ENCODE results near the gene ITK.

Gene ITK

DNA sequence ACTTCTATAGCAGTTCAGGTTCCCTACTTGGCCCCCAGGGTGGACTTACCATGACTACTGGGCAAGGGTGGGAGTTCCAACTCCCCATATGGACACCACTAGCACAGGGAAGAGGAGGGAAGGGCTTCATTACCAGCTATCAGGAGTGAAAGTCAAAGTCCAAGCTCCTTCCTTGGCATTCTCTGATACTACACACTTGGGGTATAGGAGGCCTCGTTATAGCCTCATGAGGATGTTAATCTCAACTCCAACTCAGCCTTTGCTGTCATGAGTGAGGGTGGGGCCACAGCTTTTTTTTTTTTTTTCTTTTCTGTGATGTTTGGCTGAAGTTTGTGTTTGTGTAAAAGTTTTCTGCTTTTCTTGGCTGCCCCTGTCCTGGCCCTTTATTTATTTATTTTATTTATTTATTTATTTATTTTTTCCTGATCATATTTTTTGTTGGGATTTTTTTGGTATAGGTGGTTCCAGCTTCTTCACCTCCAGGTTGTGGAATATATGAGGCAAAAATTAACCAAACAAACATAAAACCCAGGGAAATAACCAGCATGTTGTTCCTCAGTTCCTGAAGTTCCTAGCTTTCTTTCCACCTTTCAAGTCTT lies 23.2 kb upstream of the ITK start:
- no peaks in the 10 kb centered on the region for H3K4me1 ChIP-seq (ENCODE audit: control insufficient read depth in 5 of 5, insufficient read depth in 5 of 5, low read length in 5 of 5)
- H3K36me3 ChIP-seq (ENCODE audit: control insufficient read depth in 5 of 5, insufficient read depth in 5 of 5, low read length in 5 of 5): no peaks in the 10 kb centered on the region
- H3K9me3 ChIP-seq (ENCODE audit: control insufficient read depth in 5 of 5, low read length in 5 of 5): no peaks in the 10 kb centered on the region
- no peak overlapping the region for H3K9ac ChIP-seq (ENCODE audit: low read length in 5 of 5)
- H3K27ac ChIP-seq (ENCODE audit: low read depth, low read length): no peak overlapping the region
- H3K27me3 ChIP-seq (ENCODE audit: control insufficient read depth in 5 of 5, insufficient read depth in 4 of 5, low read length in 5 of 5): peaks cover 0 to 3% (median 0%) of the 10 kb centered on the region in 5 donors
- H3K4me3 ChIP-seq (ENCODE audit: low read depth in 1 of 5, low read length in 5 of 5): no peak overlapping the region

DNA sequence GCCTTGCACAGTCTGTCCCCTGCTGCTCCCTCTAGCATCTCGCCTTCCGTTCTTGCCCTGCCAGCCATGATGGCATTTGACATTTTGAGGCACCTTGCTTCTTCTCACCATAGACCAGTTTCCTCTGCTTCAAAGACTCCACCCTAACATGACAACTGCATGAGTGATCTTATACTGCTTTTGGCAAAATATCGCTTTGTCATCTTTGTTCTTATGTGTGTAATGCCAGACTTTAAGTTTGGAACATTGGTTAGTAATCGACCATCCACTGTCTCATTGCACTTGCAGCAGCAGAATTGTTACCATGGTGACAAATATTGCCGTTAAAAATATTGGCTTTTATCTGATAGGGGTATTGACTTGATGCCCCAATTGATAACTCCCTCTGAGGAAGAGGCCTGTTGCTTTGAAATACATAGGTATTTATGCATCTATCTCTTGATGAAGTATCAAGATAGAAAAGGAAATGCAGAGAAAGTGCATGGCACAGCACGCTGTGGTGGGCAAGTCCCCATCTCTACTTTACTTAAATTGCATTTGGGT lies 21.4 kb upstream of the ITK start:
- Histone ChIP-seq H3K4me3 (ENCODE audit: low read depth in 1 of 5, low read length in 5 of 5) (no peak overlapping the region), H3K27me3 (ENCODE audit: control insufficient read depth in 5 of 5, insufficient read depth in 4 of 5, low read length in 5 of 5) (peaks cover 0 to 3% (median 0%) of the 10 kb centered on the region in 5 donors), H3K4me1 (ENCODE audit: control insufficient read depth in 5 of 5, insufficient read depth in 5 of 5, low read length in 5 of 5) (no peaks in the 10 kb centered on the region), H3K9ac (ENCODE audit: low read length in 5 of 5) (no peak overlapping the region), H3K9me3 (ENCODE audit: control insufficient read depth in 5 of 5, low read length in 5 of 5) (no peaks in the 10 kb centered on the region), H3K36me3 (ENCODE audit: control insufficient read depth in 5 of 5, insufficient read depth in 5 of 5, low read length in 5 of 5) (no peaks in the 10 kb centered on the region), H3K27ac (ENCODE audit: low read depth, low read length) (no peak overlapping the region)

- no peaks in the 10 kb centered on the region for H3K9me3 ChIP-seq (ENCODE audit: control insufficient read depth in 5 of 5, low read length in 5 of 5)
- no peak overlapping the region for H3K4me3 ChIP-seq (ENCODE audit: low read depth in 1 of 5, low read length in 5 of 5)
- peaks cover 0 to 4% (median 0%) of the 10 kb centered on the region in 5 donors for H3K27me3 ChIP-seq (ENCODE audit: control insufficient read depth in 5 of 5, insufficient read depth in 4 of 5, low read length in 5 of 5)
- no peak overlapping the region for H3K9ac ChIP-seq (ENCODE audit: low read length in 5 of 5)
- no peak overlapping the region for H3K27ac ChIP-seq (ENCODE audit: low read depth, low read length)
- no peaks in the 10 kb centered on the region for H3K36me3 ChIP-seq (ENCODE audit: control insufficient read depth in 5 of 5, insufficient read depth in 5 of 5, low read length in 5 of 5)
- no peaks in the 10 kb centered on the region for H3K4me1 ChIP-seq (ENCODE audit: control insufficient read depth in 5 of 5, insufficient read depth in 5 of 5, low read length in 5 of 5)
These were observed 20.6 kb upstream of the ITK start for GRCh38 chr5:157160001-157160400.

GRCh38 chr5:157161996-157162395 lies 18.6 kb upstream of the ITK start:
- no peaks in the 10 kb centered on the region for H3K36me3 ChIP-seq (ENCODE audit: control insufficient read depth in 5 of 5, insufficient read depth in 5 of 5, low read length in 5 of 5)
- no peak overlapping the region for H3K9ac ChIP-seq (ENCODE audit: low read length in 5 of 5)
- peaks cover 0 to 7% (median 0%) of the 10 kb centered on the region in 5 donors for H3K27me3 ChIP-seq (ENCODE audit: control insufficient read depth in 5 of 5, insufficient read depth in 4 of 5, low read length in 5 of 5)
- no peak overlapping the region for H3K27ac ChIP-seq (ENCODE audit: low read depth, low read length)
- H3K4me3 ChIP-seq (ENCODE audit: low read depth in 1 of 5, low read length in 5 of 5): no peak overlapping the region
- no peaks in the 10 kb centered on the region for H3K4me1 ChIP-seq (ENCODE audit: control insufficient read depth in 5 of 5, insufficient read depth in 5 of 5, low read length in 5 of 5)
- no peaks in the 10 kb centered on the region for H3K9me3 ChIP-seq (ENCODE audit: control insufficient read depth in 5 of 5, low read length in 5 of 5)

GRCh38 chr5:157162919-157163510 lies 17.6 kb upstream of the ITK start:
- Histone ChIP-seq H3K27me3 (ENCODE audit: control insufficient read depth in 5 of 5, insufficient read depth in 4 of 5, low read length in 5 of 5) (peaks cover 0 to 7% (median 0%) of the 10 kb centered on the region in 5 donors), H3K36me3 (ENCODE audit: control insufficient read depth in 5 of 5, insufficient read depth in 5 of 5, low read length in 5 of 5) (no peaks in the 10 kb centered on the region), H3K27ac (ENCODE audit: low read depth, low read length) (no peak overlapping the region), H3K4me3 (ENCODE audit: low read depth in 1 of 5, low read length in 5 of 5) (no peak overlapping the region), H3K9ac (ENCODE audit: low read length in 5 of 5) (no peak overlapping the region), H3K4me1 (ENCODE audit: control insufficient read depth in 5 of 5, insufficient read depth in 5 of 5, low read length in 5 of 5) (no peaks in the 10 kb centered on the region), H3K9me3 (ENCODE audit: control insufficient read depth in 5 of 5, low read length in 5 of 5) (no peaks in the 10 kb centered on the region)

GRCh38 chr5:157164521-157164920 lies 16.1 kb upstream of the ITK start:
- Histone ChIP-seq H3K4me1 (ENCODE audit: control insufficient read depth in 5 of 5, insufficient read depth in 5 of 5, low read length in 5 of 5) (no peaks in the 10 kb centered on the region), H3K4me3 (ENCODE audit: low read depth in 1 of 5, low read length in 5 of 5) (no peak overlapping the region), H3K27me3 (ENCODE audit: control insufficient read depth in 5 of 5, insufficient read depth in 4 of 5, low read length in 5 of 5) (peaks cover 0 to 7% (median 0%) of the 10 kb centered on the region in 5 donors), H3K9ac (ENCODE audit: low read length in 5 of 5) (no peak overlapping the region), H3K9me3 (ENCODE audit: control insufficient read depth in 5 of 5, low read length in 5 of 5) (no peaks in the 10 kb centered on the region), H3K36me3 (ENCODE audit: control insufficient read depth in 5 of 5, insufficient read depth in 5 of 5, low read length in 5 of 5) (no peaks in the 10 kb centered on the region), H3K27ac (ENCODE audit: low read depth, low read length) (no peak overlapping the region)

GRCh38 chr5:157165261-157165660 lies 15.4 kb upstream of the ITK start:
- H3K27ac ChIP-seq (ENCODE audit: low read depth, low read length): no peak overlapping the region
- H3K4me3 ChIP-seq (ENCODE audit: low read depth in 1 of 5, low read length in 5 of 5): no peak overlapping the region
- H3K27me3 ChIP-seq (ENCODE audit: control insufficient read depth in 5 of 5, insufficient read depth in 4 of 5, low read length in 5 of 5): peaks cover 0 to 7% (median 0%) of the 10 kb centered on the region in 5 donors
- no peak overlapping the region for H3K9ac ChIP-seq (ENCODE audit: low read length in 5 of 5)
- H3K36me3 ChIP-seq (ENCODE audit: control insufficient read depth in 5 of 5, insufficient read depth in 5 of 5, low read length in 5 of 5): no peaks in the 10 kb centered on the region
- no peaks in the 10 kb centered on the region for H3K9me3 ChIP-seq (ENCODE audit: control insufficient read depth in 5 of 5, low read length in 5 of 5)
- H3K4me1 ChIP-seq (ENCODE audit: control insufficient read depth in 5 of 5, insufficient read depth in 5 of 5, low read length in 5 of 5): no peaks in the 10 kb centered on the region

DNA sequence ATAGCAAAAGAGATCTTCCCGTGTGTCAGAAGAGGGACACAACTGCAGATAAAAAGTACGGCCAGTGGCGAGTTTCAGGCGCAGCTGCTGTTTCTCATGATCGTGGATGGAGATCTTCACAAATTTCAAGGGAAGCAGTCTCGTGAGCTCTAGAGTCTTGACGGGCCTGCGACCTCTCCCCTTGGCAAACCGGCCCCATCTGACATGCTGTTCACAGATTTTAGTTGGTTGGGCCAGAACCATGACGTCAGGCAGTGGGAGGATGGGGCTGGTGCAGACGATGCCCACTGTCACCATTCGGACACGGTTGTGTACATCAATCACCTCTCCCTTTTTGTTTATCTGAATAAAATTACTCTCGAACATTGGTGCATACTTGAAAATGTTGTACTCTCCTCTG lies 15.0 kb upstream of the ITK start:
- Histone ChIP-seq H3K9me3 (ENCODE audit: control insufficient read depth in 5 of 5, low read length in 5 of 5) (no peaks in the 10 kb centered on the region), H3K36me3 (ENCODE audit: control insufficient read depth in 5 of 5, insufficient read depth in 5 of 5, low read length in 5 of 5) (no peaks in the 10 kb centered on the region), H3K27ac (ENCODE audit: low read depth, low read length) (no peak overlapping the region), H3K4me3 (ENCODE audit: low read depth in 1 of 5, low read length in 5 of 5) (no peak overlapping the region), H3K9ac (ENCODE audit: low read length in 5 of 5) (no peak overlapping the region), H3K4me1 (ENCODE audit: control insufficient read depth in 5 of 5, insufficient read depth in 5 of 5, low read length in 5 of 5) (no peaks in the 10 kb centered on the region), H3K27me3 (ENCODE audit: control insufficient read depth in 5 of 5, insufficient read depth in 4 of 5, low read length in 5 of 5) (peaks cover 0 to 7% (median 0%) of the 10 kb centered on the region in 5 donors)

DNA sequence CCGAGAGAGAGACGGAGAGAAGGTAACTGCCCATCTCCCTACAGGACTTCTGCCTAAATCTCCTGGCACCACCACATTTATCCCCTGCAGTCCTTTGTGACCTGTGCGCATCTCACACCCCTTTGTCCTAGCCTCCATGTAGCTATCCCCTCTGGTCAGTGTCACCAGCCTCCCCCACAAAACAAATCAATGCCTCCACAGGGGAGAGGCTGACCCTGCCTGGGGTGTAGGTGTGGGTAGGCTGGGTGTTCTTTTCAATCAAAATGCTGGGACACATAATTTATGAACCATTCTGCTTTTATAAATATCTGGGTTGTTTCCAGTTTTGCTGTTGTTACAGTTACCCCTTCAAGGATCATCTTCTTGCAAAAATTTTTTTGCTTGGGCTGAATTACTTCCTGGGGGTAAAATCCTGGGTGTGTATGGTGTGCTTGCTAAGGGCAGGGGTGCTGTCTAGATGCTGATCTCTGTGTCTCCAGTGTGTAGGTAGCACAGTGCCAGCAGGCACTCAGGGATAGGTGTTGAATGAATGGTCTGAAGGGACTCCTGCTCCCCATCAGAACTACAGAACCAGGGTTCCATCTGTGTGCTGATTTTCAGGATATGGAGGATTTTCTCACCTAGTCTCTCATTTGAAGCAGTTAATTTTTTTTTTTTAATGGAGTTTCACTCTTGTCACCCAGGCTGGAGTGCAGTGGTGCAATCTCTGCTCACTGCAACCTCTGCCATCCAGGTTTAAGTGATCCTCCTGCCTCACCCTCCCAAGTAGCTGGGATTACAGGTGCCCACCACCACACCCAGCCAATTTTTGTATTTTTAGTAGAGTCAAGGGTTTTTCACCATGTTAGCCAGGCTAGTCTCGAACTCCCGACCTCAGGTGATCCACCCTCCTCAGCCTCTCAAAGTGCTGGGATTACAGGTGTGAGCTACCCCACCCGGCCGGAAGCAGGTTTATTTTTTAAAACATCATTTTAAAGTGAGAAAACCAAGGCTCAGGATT lies 14.1 kb upstream of the ITK start, which contains the start of gene GARIN3:
Gene GARIN3 (minus strand): TSS at position 51 of the 1,000 bp plus-strand sequence. CDS start 96 bp downstream, outside the sequence.
- H3K27me3 ChIP-seq (ENCODE audit: control insufficient read depth in 5 of 5, insufficient read depth in 4 of 5, low read length in 5 of 5): peaks cover 0 to 7% (median 0%) of the 10 kb centered on the region in 5 donors
- no peaks in the 10 kb centered on the region for H3K36me3 ChIP-seq (ENCODE audit: control insufficient read depth in 5 of 5, insufficient read depth in 5 of 5, low read length in 5 of 5)
- H3K27ac ChIP-seq (ENCODE audit: low read depth, low read length): no peak within 1 kb of the TSS
- H3K9me3 ChIP-seq (ENCODE audit: control insufficient read depth in 5 of 5, low read length in 5 of 5): no peaks in the 10 kb centered on the region
- H3K9ac ChIP-seq (ENCODE audit: low read length in 5 of 5): no peak within 1 kb of the TSS
- no peak within 1 kb of the TSS for H3K4me3 ChIP-seq (ENCODE audit: low read depth in 1 of 5, low read length in 5 of 5)
- no peaks in the 10 kb centered on the region for H3K4me1 ChIP-seq (ENCODE audit: control insufficient read depth in 5 of 5, insufficient read depth in 5 of 5, low read length in 5 of 5)

Measured in subcutaneous abdominal adipose tissue (tissue), 5 donors.